ENCODE measurements around the gene VEGFD.

DNA sequence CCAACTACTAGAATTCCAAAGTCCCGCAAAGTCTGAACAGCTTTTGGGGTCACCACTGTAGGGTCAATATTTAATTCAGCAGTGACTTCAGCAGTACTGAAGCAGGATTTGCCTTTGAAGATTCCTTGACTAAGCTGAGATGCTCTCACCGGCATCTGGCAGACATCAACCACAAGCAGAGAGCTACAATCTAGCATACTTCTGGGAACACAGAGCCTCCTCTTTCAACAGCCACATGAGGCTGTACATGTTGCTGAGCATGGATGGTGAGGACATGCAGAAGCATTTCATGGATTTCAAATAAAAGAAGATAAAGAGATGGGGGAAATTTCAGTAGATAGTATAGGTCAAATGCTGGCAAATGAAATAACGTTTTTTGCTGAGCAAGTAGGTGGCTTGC is 62.1 kb downstream of the VEGFD start:
- TF ChIP-seq MXI1 (IDR thresholded peaks at IDR 0.05; ENCODE audit: borderline replicate concordance, low read depth, low read length) (no peak), MAFK (IDR thresholded peaks at IDR 0.05; ENCODE audit: low read depth, low read length) (no peak), MAZ (IDR thresholded peaks at IDR 0.05; ENCODE audit: borderline replicate concordance, low read depth, low read length) (no peak), POLR2A (IDR thresholded peaks at IDR 0.05; ENCODE audit: low read depth, low read length) (no peak), NFE2L2 (IDR thresholded peaks at IDR 0.05; ENCODE audit: low read depth, low read length) (no peak)
- TF ChIP-seq, protein P1, sequence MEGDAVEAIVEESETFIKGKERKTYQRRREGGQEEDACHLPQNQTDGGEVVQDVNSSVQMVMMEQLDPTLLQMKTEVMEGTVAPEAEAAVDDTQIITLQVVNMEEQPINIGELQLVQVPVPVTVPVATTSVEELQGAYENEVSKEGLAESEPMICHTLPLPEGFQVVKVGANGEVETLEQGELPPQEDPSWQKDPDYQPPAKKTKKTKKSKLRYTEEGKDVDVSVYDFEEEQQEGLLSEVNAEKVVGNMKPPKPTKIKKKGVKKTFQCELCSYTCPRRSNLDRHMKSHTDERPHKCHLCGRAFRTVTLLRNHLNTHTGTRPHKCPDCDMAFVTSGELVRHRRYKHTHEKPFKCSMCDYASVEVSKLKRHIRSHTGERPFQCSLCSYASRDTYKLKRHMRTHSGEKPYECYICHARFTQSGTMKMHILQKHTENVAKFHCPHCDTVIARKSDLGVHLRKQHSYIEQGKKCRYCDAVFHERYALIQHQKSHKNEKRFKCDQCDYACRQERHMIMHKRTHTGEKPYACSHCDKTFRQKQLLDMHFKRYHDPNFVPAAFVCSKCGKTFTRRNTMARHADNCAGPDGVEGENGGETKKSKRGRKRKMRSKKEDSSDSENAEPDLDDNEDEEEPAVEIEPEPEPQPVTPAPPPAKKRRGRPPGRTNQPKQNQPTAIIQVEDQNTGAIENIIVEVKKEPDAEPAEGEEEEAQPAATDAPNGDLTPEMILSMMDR (conservative IDR thresholded peaks at IDR 0.05; ENCODE audit: low read depth, low read length): no peak

All from IMR-90 (cell line).